ENCODE measurements around the gene A2ML1.
"Not testable (repeated sequence)": the region's sequence is repeated elsewhere in the genome, so short reads cannot be mapped to it uniquely, and the experiment has no call there.

The A2ML1 gene

DNA sequence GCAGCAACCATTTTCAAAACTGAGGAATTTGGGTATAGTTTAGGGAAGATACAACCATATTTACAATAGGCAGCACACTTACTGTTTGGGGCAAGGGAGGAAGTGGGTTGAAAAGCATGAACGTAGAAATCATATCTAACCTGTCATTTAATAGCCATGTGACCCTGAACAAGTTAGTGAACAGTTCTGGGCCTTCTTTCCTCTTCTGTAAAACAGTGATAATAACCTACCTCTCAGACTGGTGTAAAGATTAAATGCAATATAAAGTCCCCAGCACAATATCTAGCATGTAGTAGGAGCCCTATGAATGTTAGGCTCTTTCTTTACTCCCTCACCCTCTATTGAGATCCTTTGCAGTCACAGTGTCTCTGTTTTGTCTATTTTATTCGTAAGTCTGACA, 33.5 kb downstream of the A2ML1 start:
- TF ChIP-seq, protein P1, sequence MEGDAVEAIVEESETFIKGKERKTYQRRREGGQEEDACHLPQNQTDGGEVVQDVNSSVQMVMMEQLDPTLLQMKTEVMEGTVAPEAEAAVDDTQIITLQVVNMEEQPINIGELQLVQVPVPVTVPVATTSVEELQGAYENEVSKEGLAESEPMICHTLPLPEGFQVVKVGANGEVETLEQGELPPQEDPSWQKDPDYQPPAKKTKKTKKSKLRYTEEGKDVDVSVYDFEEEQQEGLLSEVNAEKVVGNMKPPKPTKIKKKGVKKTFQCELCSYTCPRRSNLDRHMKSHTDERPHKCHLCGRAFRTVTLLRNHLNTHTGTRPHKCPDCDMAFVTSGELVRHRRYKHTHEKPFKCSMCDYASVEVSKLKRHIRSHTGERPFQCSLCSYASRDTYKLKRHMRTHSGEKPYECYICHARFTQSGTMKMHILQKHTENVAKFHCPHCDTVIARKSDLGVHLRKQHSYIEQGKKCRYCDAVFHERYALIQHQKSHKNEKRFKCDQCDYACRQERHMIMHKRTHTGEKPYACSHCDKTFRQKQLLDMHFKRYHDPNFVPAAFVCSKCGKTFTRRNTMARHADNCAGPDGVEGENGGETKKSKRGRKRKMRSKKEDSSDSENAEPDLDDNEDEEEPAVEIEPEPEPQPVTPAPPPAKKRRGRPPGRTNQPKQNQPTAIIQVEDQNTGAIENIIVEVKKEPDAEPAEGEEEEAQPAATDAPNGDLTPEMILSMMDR (IDR thresholded peaks at IDR 0.05; ENCODE audit: insufficient read depth, low read length, poor library complexity, severe bottlenecking): no peak
- Histone ChIP-seq H3K4me3 (replicated peaks; ENCODE audit: low read depth, low read length) (no peak overlapping the region), H3K36me3 (ENCODE audit: control insufficient read depth, insufficient read depth, low read length) (no peaks in the 10 kb centered on the region), H3K27me3 (replicated peaks; ENCODE audit: control insufficient read depth, insufficient read depth, low read length) (no peaks in the 10 kb centered on the region)
- DNase-seq (ENCODE audit: extremely low read depth, insufficient read length): no peak

DNA sequence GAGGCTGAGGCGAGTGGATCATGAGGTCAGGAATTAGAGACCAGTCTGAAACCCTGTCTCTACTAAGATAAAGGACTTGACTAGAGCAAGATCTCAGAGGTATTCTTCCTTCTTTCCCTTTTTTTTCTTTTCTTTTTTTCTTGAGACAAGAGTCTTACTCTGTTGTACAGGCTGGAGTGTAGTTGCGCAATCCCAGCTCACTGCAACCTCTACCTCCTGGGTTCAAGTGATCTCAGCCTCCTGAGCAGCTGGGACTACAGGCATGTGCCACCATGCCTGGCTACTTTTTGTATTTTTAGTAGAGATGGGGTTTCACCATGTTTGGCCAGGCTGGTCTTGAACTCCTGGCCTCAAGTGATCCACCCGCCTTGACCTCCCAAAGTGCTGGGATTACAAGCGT, 37.0 kb downstream of the A2ML1 start:
- not testable (repeated sequence) for H3K27me3 ChIP-seq (replicated peaks; ENCODE audit: control insufficient read depth, insufficient read depth, low read length); H3K4me3 ChIP-seq (replicated peaks; ENCODE audit: low read depth, low read length); H3K36me3 ChIP-seq (ENCODE audit: control insufficient read depth, insufficient read depth, low read length); DNase-seq (ENCODE audit: extremely low read depth, insufficient read length)

DNA sequence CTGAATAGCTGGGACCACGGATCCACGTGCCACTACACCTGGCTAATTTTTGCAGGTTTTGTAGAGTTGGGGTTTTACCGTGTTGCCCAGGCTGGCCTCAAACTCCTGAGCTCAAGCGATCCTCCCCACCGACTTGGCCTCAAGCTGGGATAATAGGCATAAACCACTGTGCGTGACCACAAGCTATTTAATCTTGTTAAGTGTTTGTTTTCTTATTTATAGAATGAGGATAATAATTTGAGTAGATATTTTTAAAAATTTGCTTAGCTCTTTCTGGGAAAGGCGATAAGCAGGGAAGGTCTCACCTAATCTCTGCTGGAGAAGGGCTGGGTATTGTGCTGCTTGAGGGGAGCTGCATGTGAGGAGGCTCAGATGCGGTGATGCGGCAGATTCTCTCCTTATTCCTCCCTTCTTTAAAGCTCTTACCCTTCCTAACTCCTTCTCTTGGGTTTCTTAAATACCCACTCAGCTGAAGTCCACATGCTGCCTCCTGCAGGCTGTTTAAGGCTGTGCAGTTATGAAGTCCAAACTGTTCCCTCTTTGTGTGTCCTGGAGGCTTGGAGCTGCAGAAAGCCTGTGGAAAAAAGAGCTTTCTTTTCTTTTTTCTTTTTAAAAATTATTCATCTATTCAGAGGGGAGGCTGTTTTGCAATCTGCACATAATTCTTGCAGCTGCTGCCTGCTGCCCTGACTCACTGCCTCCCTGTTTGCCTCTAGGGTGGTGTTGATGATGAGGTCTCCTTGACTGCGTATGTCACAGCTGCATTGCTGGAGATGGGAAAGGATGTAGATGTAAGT, 37.9 kb downstream of the A2ML1 start:
- H3K36me3 ChIP-seq (ENCODE audit: control insufficient read depth, insufficient read depth, low read length): no peaks in the 10 kb centered on the region
- peak; percentile 6 for DNase-seq (ENCODE audit: extremely low read depth, insufficient read length)
- no peak overlapping the region for H3K4me3 ChIP-seq (replicated peaks; ENCODE audit: low read depth, low read length)
- no peaks in the 10 kb centered on the region for H3K27me3 ChIP-seq (replicated peaks; ENCODE audit: control insufficient read depth, insufficient read depth, low read length)
- TF ChIP-seq, protein P1 (IDR thresholded peaks at IDR 0.05; ENCODE audit: insufficient read depth, low read length, poor library complexity, severe bottlenecking): peak; percentile 79

DNA sequence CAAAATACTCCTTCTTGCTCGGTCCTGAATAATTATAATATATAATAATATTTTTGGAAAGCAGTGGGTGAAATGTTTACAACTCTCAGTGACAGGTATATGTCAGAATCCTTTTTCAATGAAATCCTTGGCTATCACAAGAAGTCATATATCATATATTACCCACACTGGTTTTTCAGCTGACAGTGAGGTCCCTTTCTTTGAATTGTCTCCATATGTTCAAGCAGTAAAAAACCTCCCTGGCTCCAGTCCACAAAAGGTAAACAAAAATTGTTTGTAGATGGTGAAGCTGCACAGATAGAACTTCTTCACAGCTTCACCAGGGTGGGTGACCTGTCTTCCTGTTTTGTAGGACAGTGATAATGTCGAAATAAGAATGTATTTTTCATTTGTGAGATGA, 44.0 kb downstream of the A2ML1 start:
- Histone ChIP-seq H3K27me3 (replicated peaks; ENCODE audit: control insufficient read depth, insufficient read depth, low read length) (no peaks in the 10 kb centered on the region), H3K4me3 (replicated peaks; ENCODE audit: low read depth, low read length) (no peak overlapping the region), H3K36me3 (ENCODE audit: control insufficient read depth, insufficient read depth, low read length) (no peaks in the 10 kb centered on the region)
- TF ChIP-seq, protein P1 (IDR thresholded peaks at IDR 0.05; ENCODE audit: insufficient read depth, low read length, poor library complexity, severe bottlenecking): no peak
- DNase-seq (ENCODE audit: extremely low read depth, insufficient read length): no peak

DNA sequence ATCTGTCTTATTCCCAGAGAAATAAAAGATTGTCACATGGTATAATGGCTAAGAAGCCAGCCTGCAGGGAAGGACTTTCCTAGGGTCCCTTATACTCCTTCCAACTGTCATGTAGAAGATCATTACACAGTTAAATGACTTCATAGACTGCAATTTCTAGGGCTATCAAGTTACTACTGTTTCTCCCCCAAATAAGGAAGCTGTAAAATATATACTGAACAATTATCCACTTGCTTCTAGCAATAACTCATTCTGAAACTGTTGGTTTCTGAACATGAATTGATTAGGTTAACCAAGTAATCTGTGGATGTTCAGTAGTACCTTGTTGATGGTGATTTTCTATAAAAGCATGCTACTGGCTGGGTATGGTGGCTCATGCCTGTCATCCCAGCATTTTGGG, 44.6 kb downstream of the A2ML1 start:
- Histone ChIP-seq H3K36me3 (ENCODE audit: control insufficient read depth, insufficient read depth, low read length) (no peaks in the 10 kb centered on the region), H3K4me3 (replicated peaks; ENCODE audit: low read depth, low read length) (no peak overlapping the region), H3K27me3 (replicated peaks; ENCODE audit: control insufficient read depth, insufficient read depth, low read length) (no peaks in the 10 kb centered on the region)
- TF ChIP-seq, protein P1 (IDR thresholded peaks at IDR 0.05; ENCODE audit: insufficient read depth, low read length, poor library complexity, severe bottlenecking): no peak
- DNase-seq (ENCODE audit: extremely low read depth, insufficient read length): no peak

DNA sequence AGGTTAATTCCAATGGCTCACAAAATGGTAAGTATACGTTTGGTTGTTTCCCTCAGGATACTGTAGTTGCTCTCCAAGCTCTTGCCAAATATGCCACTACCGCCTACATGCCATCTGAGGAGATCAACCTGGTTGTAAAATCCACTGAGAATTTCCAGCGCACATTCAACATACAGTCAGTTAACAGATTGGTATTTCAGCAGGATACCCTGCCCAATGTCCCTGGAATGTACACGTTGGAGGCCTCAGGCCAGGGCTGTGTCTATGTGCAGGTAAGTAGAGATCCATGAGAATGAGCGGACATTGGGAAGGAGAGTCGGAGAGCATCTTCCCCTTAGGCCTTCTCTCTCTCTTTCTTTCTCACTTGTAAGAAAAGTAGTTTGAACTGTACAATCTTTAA, 45.4 kb downstream of the A2ML1 start:
- H3K36me3 ChIP-seq (ENCODE audit: control insufficient read depth, insufficient read depth, low read length): no peaks in the 10 kb centered on the region
- TF ChIP-seq, protein P1 (IDR thresholded peaks at IDR 0.05; ENCODE audit: insufficient read depth, low read length, poor library complexity, severe bottlenecking): no peak
- DNase-seq (ENCODE audit: extremely low read depth, insufficient read length): no peak
- H3K27me3 ChIP-seq (replicated peaks; ENCODE audit: control insufficient read depth, insufficient read depth, low read length): no peaks in the 10 kb centered on the region
- no peak overlapping the region for H3K4me3 ChIP-seq (replicated peaks; ENCODE audit: low read depth, low read length)
